HepG2 (cell line): ENCODE results near the gene EEF1E1. TPM values are rescaled to one million over a fixed set of nuclear protein-coding genes. Genes with fewer than 3 reads are reported as not detected.

Experiments
- AKAP8 ChIP-seq: sonication (generic); formaldehyde crosslinking; IDR thresholded peaks from 2 replicates; pipeline ENCODE4 v1.5.1; 2020; ENCODE audit warnings: mild to moderate bottlenecking, missing genetic modification reagents
- ASH2L ChIP-seq: fragments of 300-600, 200-600 bp; sonication (generic); IDR thresholded peaks from 2 replicates; pipeline ENCODE4 v1.7.0; 2017; ENCODE audit warnings: low read depth, mild to moderate bottlenecking, moderate library complexity, mixed read lengths, low read length; ENCODE audit not compliant: insufficient read length
- ATF5 ChIP-seq: sonication (generic); formaldehyde crosslinking; IDR thresholded peaks from 2 replicates; pipeline ENCODE4 v1.4.0; 2020; ENCODE audit warnings: mild to moderate bottlenecking, low read depth, missing genetic modification reagents
- BRD4 ChIP-seq: sonication (generic); formaldehyde crosslinking; IDR thresholded peaks from 2 replicates; pipeline ENCODE4 v1.4.0; 2020; ENCODE audit warnings: missing genetic modification reagents
- CREM ChIP-seq, 2 experiments: sonication (generic) in 1 of 2; formaldehyde crosslinking in 1 of 2; IDR thresholded peaks; 2 replicates each; pipeline versions ENCODE4 v1.4.0 to v1.6.1; 2016 to 2020; ENCODE audit warnings: antibody characterized with exemption in 1 of 2, mild to moderate bottlenecking in 1 of 2, missing genetic modification reagents in 1 of 2
- DNMT1 ChIP-seq: sonication (generic); formaldehyde crosslinking; IDR thresholded peaks from 2 replicates; pipeline ENCODE4 v1.5.1; 2020; ENCODE audit warnings: mild to moderate bottlenecking, missing genetic modification reagents
- DPF2 ChIP-seq: sonication (generic); formaldehyde crosslinking; IDR thresholded peaks from 2 replicates; pipeline ENCODE4 v1.4.0; 2020; ENCODE audit warnings: mild to moderate bottlenecking, low read depth, missing genetic modification reagents, borderline replicate concordance
- EHMT2 ChIP-seq: fragments of 200-600 bp; sonication (generic); IDR thresholded peaks from 2 replicates; pipeline ENCODE4 v1.7.0; 2017; ENCODE audit warnings: antibody characterized with exemption, low read depth, low read length, borderline replicate concordance
- GTF2F1 ChIP-seq: fragments of 150-350 bp; IDR thresholded peaks from 2 replicates; pipeline ENCODE4 v1.6.1; 2014; ENCODE audit warnings: low read length
- HNF4G ChIP-seq, 2 experiments: sonication (generic) in 1 of 2; formaldehyde crosslinking in 1 of 2; IDR thresholded peaks; 2 replicates each; pipeline versions ENCODE4 v1.4.0 to v1.6.1; 2011 to 2020; ENCODE audit warnings: borderline replicate concordance in 2 of 2, low read depth in 2 of 2, mild to moderate bottlenecking in 2 of 2, low read length in 1 of 2, missing genetic modification reagents in 1 of 2, moderate library complexity in 1 of 2
- KLF12 ChIP-seq: sonication (generic); formaldehyde crosslinking; IDR thresholded peaks from 2 replicates; pipeline ENCODE4 v1.4.0; 2020; ENCODE audit warnings: missing genetic modification reagents, borderline replicate concordance
- LCORL ChIP-seq, 2 experiments: fragments of 450-650 bp in 1 of 2; sonication (generic) in 1 of 2; formaldehyde crosslinking in 1 of 2; IDR thresholded peaks; 2 replicates each; pipeline versions ENCODE4 v1.5.0 to v1.6.1; 2017 to 2020; ENCODE audit warnings: antibody characterized with exemption in 1 of 2, missing genetic modification reagents in 1 of 2
- MYC ChIP-seq: sonication (generic); formaldehyde crosslinking; IDR thresholded peaks from 2 replicates; pipeline ENCODE4 v1.9.0; 2021; ENCODE audit warnings: missing genetic modification reagents, borderline replicate concordance
- NCOR1 ChIP-seq: fragments of 200-600 bp; sonication (generic); IDR thresholded peaks from 2 replicates; pipeline ENCODE4 v1.7.0; 2017; ENCODE audit warnings: antibody characterized with exemption, low read length, borderline replicate concordance
- PAX8 ChIP-seq: sonication (generic); formaldehyde crosslinking; IDR thresholded peaks from 2 replicates; pipeline ENCODE4 v1.8.0; 2022; ENCODE audit warnings: mild to moderate bottlenecking, missing genetic modification reagents, borderline replicate concordance
- SNAI1 ChIP-seq: sonication (generic); formaldehyde crosslinking; IDR thresholded peaks from 2 replicates; pipeline ENCODE4 v1.5.0; 2020; ENCODE audit warnings: mild to moderate bottlenecking, missing genetic modification reagents, borderline replicate concordance
- SSRP1 ChIP-seq: IDR thresholded peaks from 2 replicates; pipeline ENCODE4 v1.6.1; 2016; ENCODE audit warnings: control low read depth
- ZFY ChIP-seq: sonication (generic); formaldehyde crosslinking; IDR thresholded peaks from 2 replicates; pipeline ENCODE4 v1.4.0; 2020; ENCODE audit warnings: missing genetic modification reagents
- ZMAT3 ChIP-seq: sonication (generic); formaldehyde crosslinking; conservative IDR thresholded peaks from 2 replicates; pipeline ENCODE4 v1.7.0; 2021; ENCODE audit warnings: missing genetic modification reagents
- ZNF12 ChIP-seq: sonication (generic); formaldehyde crosslinking; IDR thresholded peaks from 2 replicates; pipeline ENCODE4 v1.5.0; 2020; ENCODE audit warnings: missing genetic modification reagents
- ZNF224 ChIP-seq: sonication (generic); formaldehyde crosslinking; IDR thresholded peaks from 2 replicates; pipeline ENCODE4 v1.5.0; 2020; ENCODE audit warnings: mild to moderate bottlenecking, missing genetic modification reagents
- ZNF276 ChIP-seq: sonication (generic); formaldehyde crosslinking; IDR thresholded peaks from 2 replicates; pipeline ENCODE4 v1.4.0; 2020; ENCODE audit warnings: mild to moderate bottlenecking, low read depth, missing genetic modification reagents
- ZNF354B ChIP-seq: sonication (generic); formaldehyde crosslinking; IDR thresholded peaks from 2 replicates; pipeline ENCODE4 v1.8.0; 2022; ENCODE audit warnings: mild to moderate bottlenecking, missing genetic modification reagents
- ZNF550 ChIP-seq: sonication (generic); formaldehyde crosslinking; IDR thresholded peaks from 2 replicates; pipeline ENCODE4 v1.4.0; 2020; ENCODE audit warnings: mild to moderate bottlenecking, missing genetic modification reagents, borderline replicate concordance
- ZNF724P ChIP-seq: sonication (generic); formaldehyde crosslinking; IDR thresholded peaks from 2 replicates; pipeline ENCODE4 v1.8.0; 2022; ENCODE audit warnings: missing genetic modification reagents, borderline replicate concordance
- polyA plus RNA-seq, 8 experiments: library from polyadenylated mRNA; depleted of rRNA in 3 of 8; stranded (reverse) in 7 of 8; unstranded in 1 of 8; fragments of >200 nt; fragmentation: Illumina TruSeq in 4 of 8; extraction: Trizol in 4 of 8; gene quantifications; 2 replicates each; pipeline versions ENCODE4 v1.2.1 to v1.2.3, GENCODE V29; 2011 to 2016; ENCODE audit warnings: low read depth in 4 of 8, missing spikeins in 1 of 8, mixed read lengths in 1 of 8; ENCODE audit not compliant: insufficient read depth in 1 of 8
- total RNA-seq, 5 experiments: library from RNA; depleted of rRNA; stranded (reverse); fragments of >200 nt; fragmentation: Illumina TruSeq; extraction: Trizol; gene quantifications; 2 replicates each; pipeline ENCODE4 v1.2.3, GENCODE V29; 2016; ENCODE audit warnings: low read depth in 1 of 5

EEF1E1 gene
- total and polyA plus RNA-seq, 2 of the 13 experiments (the other 11 are each of a cell fraction or from before 2014, with no cell fraction given), result 128 to 188 TPM

- TF ChIP-seq BRD4 (0 out of 2 replicates have a peak, but pooled peaks have one; percentile 21), PAX8 (0 out of 2 replicates have a peak, but pooled peaks have one; percentile 76), LCORL (IDR thresholded peaks at IDR 0.05) (peak; percentile 75; the same call in 1 of the 2 replicates), LCORL (CRISPR knock-in tag; IDR thresholded peaks at IDR 0.05) (no peak), ZNF224 (0 out of 2 replicates have a peak, but pooled peaks have one; percentile 24), ZFY (CRISPR knock-in tag) (0 out of 2 replicates have a peak, but pooled peaks have one; percentile 30), ZNF12 (CRISPR knock-in tag) (0 out of 2 replicates have a peak, but pooled peaks have one; percentile 9), ASH2L (peak; percentile 15), ATF5 (CRISPR knock-in tag) (peak; percentile 46; the same call in 1 of the 2 replicates), KLF12 (CRISPR knock-in tag) (no peak), EHMT2 (peak; percentile 67), ZNF276 (CRISPR knock-in tag) (0 out of 2 replicates have a peak, but pooled peaks have one; percentile 66), ZMAT3 (CRISPR knock-in tag) (no peak), DPF2 (peak; percentile 15; the same call in 1 of the 2 replicates), SNAI1 (CRISPR knock-in tag) (0 out of 2 replicates have a peak, but pooled peaks have one; percentile 51), ZNF354B (CRISPR knock-in tag) (no peak), AKAP8 (no peak), MYC (peak; percentile 45; the same call in 1 of the 2 replicates), GTF2F1 (peak; percentile 52; the same call in 1 of the 2 replicates), DNMT1 (CRISPR knock-in tag) (no peak), ZNF724P (CRISPR knock-in tag) (peak; percentile 50; the same call in 1 of the 2 replicates), CREM (IDR thresholded peaks at IDR 0.05) (peak; percentile 10; the same call in 1 of the 2 replicates), CREM (CRISPR knock-in tag; IDR thresholded peaks at IDR 0.05) (no peak), SSRP1 (peak; percentile 59; the same call in 1 of the 2 replicates), NCOR1 (peak; percentile 69), ZNF550 (CRISPR knock-in tag) (no peak), HNF4G (IDR thresholded peaks at IDR 0.05; ENCODE audit: borderline replicate concordance, low read depth, low read length) (peak; percentile 54), HNF4G (CRISPR knock-in tag; IDR thresholded peaks at IDR 0.05; ENCODE audit: borderline replicate concordance, low read depth) (no peak)
These were observed 37.5 kb downstream of the EEF1E1 start (continued) for GRCh38 chr6:8064638-8065518.
